Measurements from ENCODE around the gene ZNF318.

DNA sequence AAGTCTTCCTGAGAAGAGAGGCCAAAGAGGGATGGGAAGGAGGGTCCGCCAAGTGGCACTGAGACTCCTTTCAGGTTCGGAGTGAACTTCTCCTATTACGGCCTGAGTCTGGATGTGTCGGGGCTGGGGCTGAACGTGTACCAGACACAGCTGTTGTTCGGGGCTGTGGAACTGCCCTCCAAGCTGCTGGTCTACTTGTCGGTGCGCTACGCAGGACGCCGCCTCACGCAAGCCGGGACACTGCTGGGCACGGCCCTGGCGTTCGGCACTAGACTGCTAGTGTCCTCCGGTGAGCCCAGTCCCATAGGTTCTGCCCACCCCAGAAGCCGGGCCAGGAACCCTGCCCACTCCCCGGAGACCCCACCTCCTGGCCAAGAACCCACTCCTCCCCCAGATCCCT is 67.3 kb downstream of the ZNF318 start:
- TF ChIP-seq, protein P1, sequence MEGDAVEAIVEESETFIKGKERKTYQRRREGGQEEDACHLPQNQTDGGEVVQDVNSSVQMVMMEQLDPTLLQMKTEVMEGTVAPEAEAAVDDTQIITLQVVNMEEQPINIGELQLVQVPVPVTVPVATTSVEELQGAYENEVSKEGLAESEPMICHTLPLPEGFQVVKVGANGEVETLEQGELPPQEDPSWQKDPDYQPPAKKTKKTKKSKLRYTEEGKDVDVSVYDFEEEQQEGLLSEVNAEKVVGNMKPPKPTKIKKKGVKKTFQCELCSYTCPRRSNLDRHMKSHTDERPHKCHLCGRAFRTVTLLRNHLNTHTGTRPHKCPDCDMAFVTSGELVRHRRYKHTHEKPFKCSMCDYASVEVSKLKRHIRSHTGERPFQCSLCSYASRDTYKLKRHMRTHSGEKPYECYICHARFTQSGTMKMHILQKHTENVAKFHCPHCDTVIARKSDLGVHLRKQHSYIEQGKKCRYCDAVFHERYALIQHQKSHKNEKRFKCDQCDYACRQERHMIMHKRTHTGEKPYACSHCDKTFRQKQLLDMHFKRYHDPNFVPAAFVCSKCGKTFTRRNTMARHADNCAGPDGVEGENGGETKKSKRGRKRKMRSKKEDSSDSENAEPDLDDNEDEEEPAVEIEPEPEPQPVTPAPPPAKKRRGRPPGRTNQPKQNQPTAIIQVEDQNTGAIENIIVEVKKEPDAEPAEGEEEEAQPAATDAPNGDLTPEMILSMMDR (IDR thresholded peaks at IDR 0.05; ENCODE audit: insufficient read depth, low read depth, low read length), result no peak
- no peak for TF ChIP-seq EZH2 (IDR thresholded peaks at IDR 0.05; ENCODE audit: insufficient read depth, low read length)

Data from astrocyte (in vitro differentiated cells and primary cell).